CD14-positive monocyte (primary cell): ENCODE results near the gene OR56A1. TPM values are rescaled to one million over a fixed set of nuclear protein-coding genes. Genes with fewer than 3 reads are reported as not detected.
"Not testable (repeated sequence)": the region's sequence is repeated elsewhere in the genome, so short reads cannot be mapped to it uniquely, and the experiment has no call there.

Experiments used
- DNase-seq, 3 donors: peaks; one replicate each; pipeline ENCODE4 v3.0.0-alpha.2; 2011 to 2022
- H2AFZ ChIP-seq: 2 replicates; pipeline ENCODE4 v1.6.0; 2012; ENCODE audit warnings: mild to moderate bottlenecking, low read depth, low read length, inconsistent platforms; ENCODE audit not compliant: insufficient read depth, poor library complexity, severe bottlenecking
- H3K27ac ChIP-seq, 2 donors: 1 replicate in 1 of 2; 2 replicates in 1 of 2; pipeline ENCODE4 v1.5.1; 2012 to 2013; ENCODE audit warnings: low read length in 2 of 2, control low read depth in 1 of 2, inconsistent platforms in 1 of 2, low read depth in 1 of 2, mild to moderate bottlenecking in 1 of 2
- H3K27me3 ChIP-seq, 2 donors: one replicate each; pipeline versions ENCODE4 v1.6.0 to v1.6.1; 2011 to 2013; ENCODE audit warnings: low read length in 2 of 2; ENCODE audit not compliant: control insufficient read depth in 2 of 2, insufficient read depth in 2 of 2
- H3K36me3 ChIP-seq, 2 donors: replicated peaks in 1 of 2; 1 replicate in 1 of 2; 2 replicates in 1 of 2; pipeline versions ENCODE4 v1.5.1 to v1.6.1; 2012 to 2013; ENCODE audit warnings: low read length in 2 of 2, control low read depth in 1 of 2, inconsistent platforms in 1 of 2, mild to moderate bottlenecking in 1 of 2; ENCODE audit not compliant: insufficient read depth in 2 of 2, control insufficient read depth in 1 of 2
- H3K4me1 ChIP-seq, 2 donors: 1 replicate in 1 of 2; 2 replicates in 1 of 2; pipeline versions ENCODE4 v1.5.1 to v1.6.1; 2012 to 2013; ENCODE audit warnings: low read length in 2 of 2, control low read depth in 1 of 2, inconsistent platforms in 1 of 2, mild to moderate bottlenecking in 1 of 2, moderate library complexity in 1 of 2; ENCODE audit not compliant: insufficient read depth in 2 of 2, control insufficient read depth in 1 of 2
- H3K4me2 ChIP-seq: replicated peaks from 2 replicates; pipeline ENCODE3; 2012; ENCODE audit warnings: low read length, moderate library complexity, mild to moderate bottlenecking; ENCODE audit not compliant: poor library complexity, severe bottlenecking; ENCODE audit errors: extremely low read depth
- H3K4me3 ChIP-seq, 3 experiments: fragments of 200-600 bp in 1 of 3; sonication (generic) in 1 of 3; replicated peaks in 1 of 3; 1 replicate in 2 of 3; 2 replicates in 1 of 3; pipeline ENCODE4 v1.5.1; 2011 to 2013; ENCODE audit warnings: low read length in 3 of 3, mild to moderate bottlenecking in 3 of 3, control low read depth in 2 of 3, low read depth in 2 of 3, inconsistent platforms in 1 of 3, moderate library complexity in 1 of 3
- H3K79me2 ChIP-seq: 2 replicates; pipeline ENCODE4 v1.6.0; 2012; ENCODE audit warnings: mild to moderate bottlenecking, control low read depth, inconsistent platforms, low read length, moderate library complexity; ENCODE audit not compliant: insufficient read depth
- H3K9ac ChIP-seq: 2 replicates; pipeline ENCODE4 v1.6.0; 2017; ENCODE audit warnings: low read length, mild to moderate bottlenecking; ENCODE audit not compliant: insufficient read depth, poor library complexity, severe bottlenecking
- H3K9me3 ChIP-seq, 2 donors: replicated peaks in 1 of 2; 1 replicate in 1 of 2; 2 replicates in 1 of 2; pipeline versions ENCODE4 v1.5.1 to v1.6.1; 2012 to 2013; ENCODE audit warnings: low read length in 2 of 2, control low read depth in 1 of 2; ENCODE audit not compliant: control insufficient read depth in 1 of 2, insufficient read depth in 1 of 2
- H4K20me1 ChIP-seq: 2 replicates; pipeline ENCODE4 v1.6.0; 2012; ENCODE audit warnings: mild to moderate bottlenecking, low read length, control low read depth, moderate library complexity; ENCODE audit not compliant: insufficient read depth
- H3K27ac Mint-ChIP-seq, 7 donors: one replicate each; pipeline ENCODE4 v1.8.0; 2020; ENCODE audit warnings: mild to moderate bottlenecking in 7 of 7, mixed read lengths in 7 of 7, moderate library complexity in 6 of 7, inconsistent platforms in 2 of 7
- H3K27me3 Mint-ChIP-seq, 3 donors: one replicate each; pipeline ENCODE4 v1.8.0; 2021 to 2022; ENCODE audit warnings: low read depth in 3 of 3, mild to moderate bottlenecking in 3 of 3, mixed read lengths in 3 of 3, moderate library complexity in 3 of 3, inconsistent platforms in 1 of 3
- H3K36me3 Mint-ChIP-seq, 2 donors: one replicate each; pipeline ENCODE4 v1.8.0; 2020; ENCODE audit warnings: mixed read lengths in 2 of 2, inconsistent platforms in 1 of 2, mild to moderate bottlenecking in 1 of 2
- H3K4me1 Mint-ChIP-seq: one replicate; pipeline ENCODE4 v1.8.0; 2020; ENCODE audit warnings: mild to moderate bottlenecking, mixed read lengths
- H3K4me3 Mint-ChIP-seq, 2 donors: one replicate each; pipeline ENCODE4 v1.8.0; 2020; ENCODE audit warnings: mild to moderate bottlenecking in 2 of 2, mixed read lengths in 2 of 2, moderate library complexity in 1 of 2
- H3K9me3 Mint-ChIP-seq, 7 donors: one replicate each; pipeline ENCODE4 v1.8.0; 2020 to 2022; ENCODE audit warnings: mixed read lengths in 7 of 7, mild to moderate bottlenecking in 6 of 7, moderate library complexity in 6 of 7, inconsistent platforms in 2 of 7
- CTCF ChIP-seq: fragments of 200-600 bp; IDR thresholded peaks from one replicate; pipeline ENCODE4 v1.8.0; 2022; ENCODE audit warnings: antibody characterized with exemption, mild to moderate bottlenecking
- WGBS: methylation state at CpG from one replicate; pipeline ENCODE4 v1.1.5; 2013; ENCODE audit warnings: missing lambda C conversion rate; ENCODE audit not compliant: insufficient coverage; 5-methylcytosine and 5-hydroxymethylcytosine counted together
- intact Hi-C, 2 donors: fragments of 100-400 bp; cut with micrococcal nuclease; formaldehyde crosslinking; loops; one replicate each; pipeline versions ENCODE4 v1.15.0 to v1.15.1; 2023
- polyA plus RNA-seq, 3 donors: library from polyadenylated mRNA; depleted of rRNA in 1 of 3; unstranded in 2 of 3; stranded (reverse) in 1 of 3; fragments of 300-500 nt in 2 of 3; fragments of >200 nt in 1 of 3; fragmentation: Illumina TruSeq in 2 of 3; gene quantifications; 1 replicate in 2 of 3; 2 replicates in 1 of 3; pipeline ENCODE4 v1.2.3, GENCODE V29; 2012 to 2021

OR56A1 gene
- polyA plus RNA-seq, 3 donors = 0.01 TPM; not detected in 2

GRCh38 chr11:6077723-6078122 is 47.2 kb upstream of the OR56A1 start:
- Mint-ChIP-seq H3K27ac (no peak overlapping the region), H3K36me3 (peaks cover 1 to 4% of the 10 kb centered on the region in 2 donors)
- H3K4me3 ChIP-seq = no peak overlapping the region

GRCh38 chr11:6076443-6076842 is 45.9 kb upstream of the OR56A1 start:
- peak overlapping the region in 1 of 7 donors; percentile 3 for H3K27ac Mint-ChIP-seq
- H3K36me3 Mint-ChIP-seq, H3K4me1 Mint-ChIP-seq, H3K4me2 ChIP-seq, H2AFZ ChIP-seq, DNase-seq, intact Hi-C loops, H4K20me1 ChIP-seq, H3K36me3 ChIP-seq, H3K27me3 ChIP-seq, H3K9ac ChIP-seq, H3K79me2 ChIP-seq, H3K4me3 ChIP-seq, H3K27ac ChIP-seq, H3K4me3 Mint-ChIP-seq, H3K4me1 ChIP-seq: not testable (repeated sequence)
- peaks cover 8 to 16% (median 15%) of the 10 kb centered on the region in 3 donors for H3K27me3 Mint-ChIP-seq
- H3K9me3 Mint-ChIP-seq = peaks cover 14 to 44% (median 30%) of the 10 kb centered on the region in 7 donors
- WGBS = 78% methylated on average over 1 of the region's 2 CpGs
- peaks cover 20 to 24% of the 10 kb centered on the region in 2 donors for H3K9me3 ChIP-seq

More at GRCh38 chr11:6077723-6078122, 47.2 kb upstream of the OR56A1 start:
- Mint-ChIP-seq H3K27me3 (peaks cover 8 to 17% (median 12%) of the 10 kb centered on the region in 3 donors), H3K9me3 (peaks cover 16 to 44% (median 30%) of the 10 kb centered on the region in 7 donors), H3K4me1 (no peaks in the 10 kb centered on the region), H3K4me3 (no peak overlapping the region)
- intact Hi-C loops = no loop called here
- Histone ChIP-seq H3K4me1 (no peaks in the 10 kb centered on the region), H3K9me3 (peaks cover 20 to 24% of the 10 kb centered on the region in 2 donors), H4K20me1 (no peaks in the 10 kb centered on the region), H2AFZ (no peak overlapping the region), H3K9ac (no peak overlapping the region), H3K4me2 (no peak overlapping the region), H3K79me2 (no peaks in the 10 kb centered on the region), H3K27ac (no peak overlapping the region), H3K36me3 (no peaks in the 10 kb centered on the region), H3K27me3 (no peaks in the 10 kb centered on the region)
- 97% methylated on average over 6 of the region's 6 CpGs for WGBS
- no peak for TF ChIP-seq CTCF
- DNase-seq = no peak
